Stimulated activated naive CD4-positive, alpha-beta T cell treated with Interleukin-2 at 50 U/mL for 16 hours (primary cell): ENCODE data around the gene NLRP9.
"Not testable (repeated sequence)": the region's sequence is repeated elsewhere in the genome, so short reads cannot be mapped to it uniquely, and the experiment has no call there.

ENCODE experiments used
- DNase-seq: peaks from one replicate; lab custom pipeline; 2025; lab: John Stamatoyannopoulos, UW

NLRP9 gene

DNA sequence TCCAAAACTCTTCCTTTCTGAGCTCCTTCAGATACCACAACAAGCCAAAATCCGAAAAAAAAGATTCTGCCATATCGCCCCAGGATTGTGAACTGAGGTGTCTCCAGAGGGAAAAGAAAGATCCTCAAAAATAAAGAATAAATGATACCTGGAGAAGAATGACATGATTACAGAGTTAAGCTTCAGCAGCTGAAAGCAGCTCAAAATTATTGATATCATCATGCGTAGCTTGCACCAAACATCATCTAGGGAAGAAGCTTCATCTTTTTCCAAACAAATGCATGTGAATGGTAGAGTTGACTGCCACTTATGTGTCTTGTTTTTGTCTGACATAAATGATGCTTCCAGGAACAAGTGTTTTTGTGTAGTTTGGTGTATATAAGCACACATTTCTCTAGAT lies at the start of gene NLRP9:
Gene NLRP9 (minus strand): TSS at position 101 of the 400 bp plus-strand sequence. CDS start 28 bp downstream, at position 73.
- no peak for DNase-seq

GRCh38 chr19:55781112-55781511 lies 42.9 kb upstream of the NLRP9 start:
- no peak for DNase-seq

GRCh38 chr19:55778331-55778730 lies 40.1 kb upstream of the NLRP9 start:
- DNase-seq, result no peak

GRCh38 chr19:55777528-55777927 lies 39.3 kb upstream of the NLRP9 start:
- no peak for DNase-seq

DNA sequence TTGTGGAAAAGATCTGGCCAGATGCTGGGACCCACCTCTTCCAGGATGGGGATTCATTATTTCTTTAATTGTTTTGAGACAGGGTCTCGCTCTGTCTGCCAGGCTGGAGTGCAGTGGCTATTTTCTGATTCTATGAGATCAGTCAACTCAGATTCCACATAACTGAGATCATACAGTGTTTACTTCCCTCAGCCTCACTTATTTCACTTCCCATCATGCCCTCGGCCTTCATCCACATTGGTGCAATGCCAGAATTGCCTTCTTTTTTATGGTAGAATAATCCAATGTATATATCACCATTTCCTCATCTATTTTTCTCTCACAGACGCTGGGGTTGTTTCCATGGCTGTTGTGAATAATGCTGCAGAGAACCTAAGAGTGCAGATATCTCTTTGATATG lies 31.4 kb upstream of the NLRP9 start:
- not testable (repeated sequence) for DNase-seq

GRCh38 chr19:55768818-55769217 lies 30.6 kb upstream of the NLRP9 start, which contains the start of gene RFPL4AL1:
Gene RFPL4AL1 (plus strand): TSS chr19:55769118. CDS start chr19:55771805, 2,687 bp downstream.
- not testable (repeated sequence) for DNase-seq

DNA sequence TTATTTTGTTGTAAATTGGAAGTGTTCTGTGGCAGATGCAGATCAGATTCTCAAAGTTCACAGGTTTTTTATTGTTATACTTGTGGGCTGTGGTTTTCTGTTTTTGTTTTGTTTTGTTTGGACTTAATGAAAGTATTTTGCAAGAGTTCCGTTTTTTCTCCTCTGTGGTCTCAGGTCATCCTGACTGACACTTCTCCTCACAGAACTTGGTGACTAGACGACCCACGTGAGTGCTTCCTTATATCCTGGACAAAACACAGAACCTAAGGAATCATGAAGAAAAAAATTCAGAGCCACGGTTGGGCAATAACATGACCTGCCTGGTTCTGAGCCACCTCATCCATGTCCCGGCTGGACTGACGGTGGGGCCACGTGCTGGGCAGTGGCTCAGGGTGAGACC lies 28.3 kb upstream of the NLRP9 start:
- no peak for DNase-seq

GRCh38 chr19:55758797-55759196 lies 20.6 kb upstream of the NLRP9 start, which contains the start of gene RFPL4A:
Gene RFPL4A (plus strand): TSS chr19:55759097. CDS start chr19:55761801, 2,704 bp downstream.
- not testable (repeated sequence) for DNase-seq

- DNase-seq, result not testable (repeated sequence)
Observed at GRCh38 chr19:55756808-55757207, 18.6 kb upstream of the NLRP9 start.

- DNase-seq, result no peak
Observed at GRCh38 chr19:55753401-55753800, 15.2 kb upstream of the NLRP9 start.

GRCh38 chr19:55750715-55751114 lies 12.5 kb upstream of the NLRP9 start:
- DNase-seq, result no peak

- not testable (repeated sequence) for DNase-seq
Observed at GRCh38 chr19:55730378-55730777, 7.8 kb downstream of the NLRP9 start.

- DNase-seq, result no peak
Observed at GRCh38 chr19:55723491-55723890, 14.7 kb downstream of the NLRP9 start.

GRCh38 chr19:55720801-55721200 lies 17.4 kb downstream of the NLRP9 start:
- no peak for DNase-seq

GRCh38 chr19:55720214-55720746 lies 17.9 kb downstream of the NLRP9 start:
- DNase-seq, result no peak

DNA sequence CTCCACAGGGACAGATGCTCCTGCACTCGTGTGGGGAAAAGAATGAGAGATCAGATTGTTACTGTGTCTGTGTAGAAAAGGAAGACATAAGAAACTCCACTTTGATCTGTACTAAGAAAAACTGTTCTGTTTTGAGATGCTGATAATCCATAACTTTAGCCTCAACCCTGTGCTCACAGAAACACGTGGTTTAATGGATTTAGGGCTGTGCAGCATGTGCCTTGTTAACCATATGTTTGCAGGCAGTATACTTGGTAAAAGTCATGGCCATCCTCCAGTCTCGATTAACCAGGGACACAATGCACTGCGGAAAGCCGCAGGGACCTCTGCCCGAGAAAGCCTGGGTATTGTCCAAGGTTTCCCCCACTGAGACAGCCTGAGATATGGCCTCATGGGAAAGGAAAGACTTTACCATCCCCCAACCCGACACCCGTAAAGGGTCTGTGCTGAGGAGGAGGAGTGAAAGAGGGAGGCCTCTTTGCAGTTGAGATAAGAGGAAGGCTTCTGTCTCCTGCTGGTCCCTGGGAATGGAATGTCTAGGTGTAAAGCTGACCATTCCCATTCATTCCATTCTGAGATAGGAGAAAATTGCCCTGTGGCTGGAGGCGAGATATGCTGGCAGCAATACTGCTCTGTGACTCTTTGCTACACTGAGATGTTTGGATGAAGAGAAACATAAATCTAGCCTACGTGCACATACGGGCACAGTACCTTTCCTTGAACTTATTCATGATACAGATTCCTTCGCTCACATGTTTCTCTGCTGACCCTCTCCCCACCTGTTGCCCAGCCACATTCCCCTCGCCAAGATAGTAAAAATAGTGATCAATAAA lies 20.1 kb downstream of the NLRP9 start:
- not testable (repeated sequence) for DNase-seq

- DNase-seq, result no peak
Observed at GRCh38 chr19:55717251-55717650, 21.0 kb downstream of the NLRP9 start.

DNA sequence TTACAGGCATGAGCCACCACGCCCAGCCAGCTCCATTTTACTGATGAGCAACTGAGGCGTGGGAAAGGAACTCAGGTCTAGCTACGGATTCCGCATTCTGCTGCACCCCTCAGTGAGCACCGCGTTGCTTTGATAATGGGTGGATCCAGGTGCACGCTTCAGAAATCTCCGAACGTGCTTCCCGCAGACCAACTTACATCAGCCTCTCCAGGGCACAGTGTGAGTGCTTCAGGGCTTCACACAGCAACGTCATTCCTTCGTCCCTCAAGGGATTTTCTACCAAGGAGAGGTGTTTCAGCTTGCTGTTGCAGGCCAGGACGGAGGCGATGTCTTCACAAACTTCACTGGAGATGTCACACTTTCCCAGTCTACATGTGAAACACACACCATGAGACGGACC lies 21.7 kb downstream of the NLRP9 start:
- DNase-seq, result no peak

DNA sequence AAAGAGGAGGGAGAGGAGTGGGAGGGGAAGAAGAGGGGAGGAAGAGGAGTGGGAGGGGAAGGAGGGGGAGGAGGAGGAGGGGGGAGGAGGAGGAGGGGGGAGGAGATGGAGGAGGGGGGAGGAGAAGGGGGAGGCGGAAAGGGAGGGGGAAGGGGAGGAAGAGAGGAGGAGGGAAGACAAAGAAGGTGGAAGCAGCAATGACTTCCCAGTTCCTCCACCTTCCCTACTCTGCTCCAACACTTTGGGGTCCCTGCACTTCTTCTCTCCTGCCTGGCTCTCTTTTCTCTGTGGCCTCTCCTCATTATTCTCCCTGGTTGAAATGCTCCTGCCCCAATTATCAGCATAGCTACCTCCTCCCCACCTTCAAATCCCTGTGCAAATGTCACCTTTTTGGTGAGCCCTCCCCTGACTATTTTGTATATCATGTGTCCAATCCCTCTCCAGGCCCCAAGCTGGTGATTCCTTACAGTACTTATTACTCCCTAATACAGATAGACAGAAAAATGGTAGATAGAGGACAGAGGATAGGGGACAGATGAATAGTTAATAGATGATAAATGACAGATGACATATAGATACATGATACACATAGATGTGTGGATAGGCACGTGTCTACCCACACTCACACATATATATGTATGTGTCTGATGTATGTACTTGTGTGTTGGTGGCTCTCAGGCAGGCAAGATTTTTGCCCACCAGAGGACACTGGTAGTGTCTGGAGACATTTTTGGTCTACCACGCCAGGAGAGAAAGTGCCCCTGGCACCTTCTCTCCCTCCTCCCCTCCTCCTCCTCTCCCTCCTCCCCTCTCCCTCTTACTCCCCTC lies 25.2 kb downstream of the NLRP9 start:
- no peak for DNase-seq

GRCh38 chr19:55711719-55712118 lies 26.5 kb downstream of the NLRP9 start:
- DNase-seq, result no peak

DNA sequence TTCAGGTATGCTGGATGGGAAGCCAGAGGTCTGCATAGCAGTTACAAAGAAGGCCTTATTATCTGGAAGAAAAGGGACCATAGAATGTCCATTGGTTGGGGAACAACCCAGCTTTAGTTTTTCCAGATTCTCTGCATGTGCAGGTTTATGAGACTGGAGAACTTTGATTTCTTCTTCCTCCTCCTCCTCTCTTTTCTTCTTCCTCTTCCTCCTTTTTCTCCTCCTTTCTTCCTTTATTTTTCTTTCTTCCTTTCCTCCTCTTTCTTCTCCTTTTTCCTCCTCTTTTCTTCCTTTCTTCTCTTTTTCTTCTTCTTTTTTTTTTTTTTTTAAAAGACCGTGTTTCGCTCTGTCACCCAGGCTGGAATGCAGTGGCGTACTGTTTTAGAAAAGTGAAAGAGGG lies 32.2 kb downstream of the NLRP9 start:
- DNase-seq, result no peak

GRCh38 chr19:55704494-55705245 lies 33.5 kb downstream of the NLRP9 start:
- no peak for DNase-seq
